Effector memory CD4-positive, alpha-beta T cell (primary cell): ENCODE measurements around the gene C3orf20.
"Not testable (repeated sequence)": the region's sequence is repeated elsewhere in the genome, so short reads cannot be mapped to it uniquely, and the experiment has no call there.

Experiments used
- DNase-seq, 3 donors: peaks; one replicate each; pipeline ENCODE4 v3.0.0-alpha.2; 2020
- H3K27ac ChIP-seq: 2 replicates; pipeline ENCODE4 v1.7.0; 2013; ENCODE audit warnings: mild to moderate bottlenecking, low read length, moderate library complexity; ENCODE audit not compliant: insufficient read depth, poor library complexity, severe bottlenecking
- H3K27me3 ChIP-seq: replicated peaks from 2 replicates; pipeline ENCODE4 v1.7.0; 2013; ENCODE audit warnings: mild to moderate bottlenecking, low read length; ENCODE audit not compliant: insufficient read depth, control insufficient read depth, poor library complexity, severe bottlenecking
- H3K36me3 ChIP-seq: 2 replicates; pipeline ENCODE4 v1.7.0; 2013; ENCODE audit warnings: mild to moderate bottlenecking, low read length, moderate library complexity; ENCODE audit not compliant: control insufficient read depth, insufficient read depth
- H3K4me1 ChIP-seq: 2 replicates; pipeline ENCODE4 v1.7.0; 2013; ENCODE audit warnings: low read length, mild to moderate bottlenecking; ENCODE audit not compliant: control insufficient read depth, insufficient read depth, poor library complexity, severe bottlenecking
- H3K4me3 ChIP-seq: 2 replicates; pipeline ENCODE4 v1.7.0; 2013; ENCODE audit warnings: low read length, low read depth, mild to moderate bottlenecking; ENCODE audit not compliant: insufficient read depth, poor library complexity, severe bottlenecking
- H3K9me3 ChIP-seq: 2 replicates; pipeline ENCODE4 v1.7.0; 2013; ENCODE audit warnings: mild to moderate bottlenecking, low read length, moderate library complexity; ENCODE audit not compliant: control insufficient read depth

C3orf20 gene

DNA sequence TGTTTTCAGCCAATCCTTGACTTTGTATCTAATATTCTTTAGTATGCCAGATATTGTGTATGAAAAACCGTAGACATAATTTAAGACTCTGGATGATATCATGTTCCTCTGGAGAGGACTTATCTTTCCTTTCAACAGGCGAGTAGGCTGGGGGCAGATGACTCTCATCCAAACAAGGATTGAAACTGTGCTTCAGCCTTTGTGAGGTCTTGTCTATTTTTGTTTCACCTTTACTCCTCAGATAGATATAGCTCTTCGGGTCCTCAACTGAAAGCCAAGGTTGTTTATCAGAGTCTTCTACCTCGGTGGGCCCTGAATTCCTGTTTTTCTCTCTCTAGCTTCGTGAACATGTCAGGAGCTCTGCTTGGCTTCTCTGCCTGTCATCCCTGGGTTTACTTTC, 66.0 kb downstream of the C3orf20 start:
- DNase-seq = no peak
- no peaks in the 10 kb centered on the region for H3K4me1 ChIP-seq
- H3K27ac ChIP-seq = no peak overlapping the region
- no peaks in the 10 kb centered on the region for H3K36me3 ChIP-seq
- no peak overlapping the region for H3K4me3 ChIP-seq
- H3K27me3 ChIP-seq = no peaks in the 10 kb centered on the region
- H3K9me3 ChIP-seq = no peaks in the 10 kb centered on the region

DNA sequence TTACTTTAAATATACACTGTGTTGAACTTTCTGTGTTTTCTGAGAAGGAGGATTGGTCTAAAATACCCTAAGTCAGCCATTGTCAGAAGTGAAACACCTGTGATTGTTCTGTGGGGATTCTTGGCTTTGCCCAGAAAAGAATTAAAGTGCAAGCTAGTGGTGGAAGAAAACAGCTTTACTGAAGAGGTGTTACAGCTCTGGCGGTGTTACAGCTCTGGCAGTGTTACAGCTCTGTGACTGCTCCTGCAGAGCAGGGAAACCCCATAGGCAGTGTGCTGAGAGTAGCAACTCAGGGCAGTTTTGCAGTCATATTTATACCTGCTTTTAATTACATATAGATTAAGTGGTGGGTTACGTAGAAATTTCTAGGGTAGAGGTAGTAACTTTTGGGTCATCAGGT, 66.6 kb downstream of the C3orf20 start:
- Histone ChIP-seq H3K27ac (no peak overlapping the region), H3K27me3 (no peaks in the 10 kb centered on the region), H3K9me3 (no peaks in the 10 kb centered on the region), H3K4me3 (no peak overlapping the region), H3K4me1 (no peaks in the 10 kb centered on the region), H3K36me3 (no peaks in the 10 kb centered on the region)
- no peak for DNase-seq

DNA sequence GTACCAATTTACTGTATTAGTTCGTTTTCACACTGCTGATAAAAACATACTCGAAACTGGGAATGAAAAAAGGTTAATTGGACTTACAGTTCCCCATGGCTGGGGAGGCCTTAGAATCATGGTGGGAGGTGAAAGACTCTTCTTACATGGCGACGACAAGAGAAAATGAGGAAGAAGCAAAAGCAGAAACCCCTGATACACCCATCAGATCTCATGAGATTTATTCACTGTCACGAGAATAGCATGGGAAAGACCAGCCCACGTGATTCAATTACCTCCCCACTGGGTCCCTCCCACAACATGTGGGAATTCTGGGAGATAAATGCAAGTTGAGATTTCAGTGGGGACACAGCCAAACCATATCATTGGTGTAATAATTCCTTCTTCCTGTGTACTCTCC, 69.6 kb downstream of the C3orf20 start:
- no peaks in the 10 kb centered on the region for H3K27me3 ChIP-seq

DNA sequence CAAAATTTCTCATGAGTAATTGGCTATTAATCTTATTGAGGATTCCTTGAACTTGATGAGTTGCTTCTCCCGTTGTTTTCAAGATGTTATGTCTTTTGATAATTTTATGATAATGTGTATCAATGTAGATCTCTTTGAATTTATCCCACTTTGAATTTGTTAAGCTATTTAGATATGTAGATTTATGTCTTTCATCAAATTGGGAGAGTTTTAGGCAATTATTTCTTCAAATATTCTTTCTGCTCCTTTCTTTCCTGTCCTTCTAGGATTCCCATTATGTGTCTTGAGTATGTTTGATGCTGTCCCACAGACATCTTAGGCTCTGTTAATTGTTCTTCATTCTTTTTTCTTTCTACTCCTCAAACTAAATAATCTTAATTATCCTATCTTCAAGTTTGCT, 75.7 kb downstream of the C3orf20 start:
- H3K27me3 ChIP-seq = no peaks in the 10 kb centered on the region
- H3K4me3 ChIP-seq = no peak overlapping the region
- H3K27ac ChIP-seq = no peak overlapping the region
- H3K4me1 ChIP-seq = no peaks in the 10 kb centered on the region
- no peak for DNase-seq
- H3K9me3 ChIP-seq = no peaks in the 10 kb centered on the region
- H3K36me3 ChIP-seq = no peaks in the 10 kb centered on the region

More for the DNA sequence above, 69.6 kb downstream of the C3orf20 start:
- no peaks in the 10 kb centered on the region for H3K36me3 ChIP-seq
- H3K4me3 ChIP-seq = no peak overlapping the region
- H3K9me3 ChIP-seq = no peaks in the 10 kb centered on the region
- H3K27ac ChIP-seq = no peak overlapping the region
- no peaks in the 10 kb centered on the region for H3K4me1 ChIP-seq
- no peak for DNase-seq

DNA sequence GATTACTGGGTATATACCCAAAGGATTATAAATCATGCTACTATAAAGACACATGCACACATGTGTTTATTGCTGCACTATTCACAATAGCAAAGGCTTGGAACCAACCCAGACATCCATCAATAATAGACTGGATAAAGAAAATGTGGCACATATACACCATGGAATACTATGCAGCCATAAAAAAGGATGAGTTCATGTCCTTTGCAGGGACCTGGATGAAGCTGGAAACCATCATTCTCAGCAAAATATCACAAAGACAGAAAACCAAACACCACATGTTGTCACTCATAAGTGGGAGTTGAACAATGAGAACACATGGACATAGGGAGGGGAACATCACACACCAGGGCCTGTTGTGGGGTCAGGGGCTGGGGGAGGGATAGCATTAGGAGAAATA, 78.0 kb downstream of the C3orf20 start:
- H3K9me3 ChIP-seq, H3K27me3 ChIP-seq, H3K4me3 ChIP-seq, H3K4me1 ChIP-seq, DNase-seq, H3K27ac ChIP-seq, H3K36me3 ChIP-seq: not testable (repeated sequence)

DNA sequence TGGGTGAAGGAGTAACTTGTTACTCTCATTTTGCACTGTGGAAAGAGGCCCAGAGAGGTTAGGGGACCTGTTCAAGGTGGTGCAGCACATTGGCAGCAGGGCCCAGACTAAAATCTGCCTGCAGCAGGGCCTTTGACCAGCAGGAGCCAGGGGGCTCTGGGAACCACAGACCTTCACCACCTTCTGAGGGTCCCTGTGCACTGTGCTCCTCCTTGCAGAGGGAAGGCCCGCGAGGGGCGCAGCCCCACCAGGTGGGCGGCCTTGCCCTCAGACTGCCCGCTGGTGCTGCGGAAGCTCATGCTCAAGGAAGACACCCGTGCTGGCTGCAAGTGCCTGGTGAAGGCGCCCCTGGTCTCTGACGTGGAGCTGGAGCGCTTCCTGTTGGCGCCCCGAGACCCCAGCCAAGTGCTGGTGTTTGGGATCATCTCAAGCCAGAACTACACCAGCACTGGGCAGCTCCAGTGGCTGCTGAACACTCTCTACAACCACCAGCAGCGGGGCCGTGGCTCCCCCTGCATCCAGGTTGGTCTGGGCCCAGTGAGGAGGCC, 82.3 kb downstream of the C3orf20 start:
- Histone ChIP-seq H3K27ac (no peak overlapping the region), H3K36me3 (no peaks in the 10 kb centered on the region), H3K4me3 (no peak overlapping the region), H3K27me3 (no peaks in the 10 kb centered on the region), H3K4me1 (no peaks in the 10 kb centered on the region), H3K9me3 (no peaks in the 10 kb centered on the region)
- DNase-seq = no peak

DNA sequence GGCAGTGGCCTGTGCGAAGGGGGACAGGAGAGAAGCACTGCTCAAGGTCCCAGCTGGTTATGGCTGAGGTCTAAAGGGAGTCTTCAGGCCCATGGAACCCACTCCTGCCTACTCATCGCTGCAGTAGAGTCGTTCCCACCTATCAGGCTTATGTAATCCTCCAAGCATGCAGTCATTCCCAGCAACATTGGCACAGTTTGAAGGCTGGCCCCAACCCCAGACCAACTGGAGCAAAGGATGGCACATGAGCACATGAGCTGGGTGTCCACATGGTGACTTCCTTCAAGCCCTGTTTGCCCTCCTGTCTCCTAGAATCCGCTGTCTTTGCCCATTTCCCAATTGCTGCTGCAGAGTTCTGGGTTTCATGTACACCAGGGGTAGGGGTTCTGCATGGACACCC, 83.4 kb downstream of the C3orf20 start:
- Histone ChIP-seq H3K9me3 (no peaks in the 10 kb centered on the region), H3K4me3 (no peak overlapping the region), H3K27ac (no peak overlapping the region), H3K27me3 (no peaks in the 10 kb centered on the region), H3K36me3 (no peaks in the 10 kb centered on the region), H3K4me1 (no peaks in the 10 kb centered on the region)
- DNase-seq = no peak

DNA sequence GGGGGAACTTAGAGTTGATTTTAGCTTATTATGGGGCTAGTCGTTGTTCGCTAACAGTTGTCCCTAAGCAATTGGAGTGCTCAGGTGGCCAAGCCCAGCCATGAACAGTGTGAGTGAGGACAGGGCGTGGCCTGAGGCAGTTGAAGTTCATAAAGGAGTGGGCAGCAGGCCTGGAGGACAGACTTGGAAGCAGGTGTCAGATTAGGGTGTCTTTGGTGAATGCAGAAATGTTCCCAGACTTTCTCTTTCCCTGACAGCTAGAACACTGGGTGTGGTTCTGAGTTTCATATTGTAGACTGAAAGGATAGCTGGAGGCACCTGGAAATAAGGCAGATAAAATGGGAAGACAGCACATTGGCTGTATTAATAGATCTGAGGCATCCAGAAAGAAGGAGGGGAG, 84.0 kb downstream of the C3orf20 start:
- no peaks in the 10 kb centered on the region for H3K36me3 ChIP-seq
- no peak overlapping the region for H3K27ac ChIP-seq
- H3K4me1 ChIP-seq = no peaks in the 10 kb centered on the region
- no peak overlapping the region for H3K4me3 ChIP-seq
- H3K9me3 ChIP-seq = no peaks in the 10 kb centered on the region
- no peaks in the 10 kb centered on the region for H3K27me3 ChIP-seq
- DNase-seq = no peak

DNA sequence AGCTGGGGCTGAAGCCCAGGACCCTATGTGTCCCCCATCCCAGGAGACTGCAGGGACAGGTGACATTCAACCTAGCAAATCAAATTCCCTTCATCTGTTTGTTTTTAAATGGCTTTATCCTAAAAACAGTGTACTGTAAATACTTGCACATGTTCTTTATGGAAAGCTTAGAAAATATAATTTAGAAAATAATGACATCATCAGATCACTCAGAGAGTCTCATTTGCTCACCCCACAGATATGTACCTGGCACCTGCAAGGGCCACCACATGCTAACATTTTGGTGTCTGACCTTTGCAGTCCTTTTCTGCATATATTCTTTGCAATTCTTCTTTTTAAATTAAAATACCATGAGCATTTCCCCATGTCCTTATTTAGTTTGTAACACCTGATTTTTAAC, 85.2 kb downstream of the C3orf20 start:
- DNase-seq = no peak
- no peak overlapping the region for H3K4me3 ChIP-seq
- H3K27me3 ChIP-seq = no peaks in the 10 kb centered on the region
- H3K4me1 ChIP-seq = no peaks in the 10 kb centered on the region
- no peaks in the 10 kb centered on the region for H3K9me3 ChIP-seq
- no peak overlapping the region for H3K27ac ChIP-seq
- no peaks in the 10 kb centered on the region for H3K36me3 ChIP-seq

DNA sequence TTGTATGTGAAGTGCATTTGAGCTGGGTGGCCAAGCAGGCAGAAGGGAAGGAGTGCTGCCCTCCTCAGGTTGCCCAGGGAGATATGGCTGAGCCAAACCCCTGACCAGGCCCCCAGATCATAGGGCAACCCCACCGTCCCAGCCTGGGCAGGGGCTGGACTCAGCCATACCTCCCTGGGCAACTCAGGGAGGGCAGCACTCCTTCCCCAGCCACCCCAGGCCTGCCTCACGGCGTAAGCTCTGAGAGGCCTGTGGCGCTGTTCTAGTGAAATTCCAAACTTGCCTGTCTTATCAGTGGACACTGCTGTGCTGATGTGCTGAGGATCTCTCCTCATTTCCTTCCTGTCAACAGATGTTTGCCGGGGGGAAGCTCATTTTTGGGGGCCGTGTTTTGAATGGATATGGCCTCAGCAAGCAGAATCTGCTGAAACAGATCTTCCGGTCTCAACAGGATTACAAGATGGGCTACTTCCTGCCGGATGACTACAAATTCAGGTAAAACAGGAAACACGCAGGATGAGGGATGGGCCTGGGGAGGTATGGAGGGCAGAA, 86.3 kb downstream of the C3orf20 start:
- Histone ChIP-seq H3K27ac (no peak overlapping the region), H3K4me3 (no peak overlapping the region), H3K27me3 (no peaks in the 10 kb centered on the region), H3K36me3 (no peaks in the 10 kb centered on the region), H3K4me1 (no peaks in the 10 kb centered on the region), H3K9me3 (no peaks in the 10 kb centered on the region)
- DNase-seq = no peak
